Tibial artery (tissue), 4 donors: ENCODE results near the gene ZNF644.

Experiments
- DNase-seq, 2 donors: peaks; one replicate each; pipeline ENCODE4 v3.0.0-alpha.2; 2019
- H3K27ac ChIP-seq, 2 donors: fragments of 200-600 bp; sonication (generic) in 1 of 2; 1 replicate in 1 of 2; 2 replicates in 1 of 2; pipeline ENCODE4 v1.5.1; 2018 to 2019; ENCODE audit warnings: mild to moderate bottlenecking in 1 of 2
- H3K27me3 ChIP-seq, 2 donors: fragments of 200-600 bp; sonication (generic) in 1 of 2; one replicate each; pipeline versions ENCODE4 v1.5.1 to v1.6.0; 2016 to 2019
- H3K36me3 ChIP-seq, 3 donors: fragments of 200-600 bp; sonication (generic) in 2 of 3; one replicate each; pipeline ENCODE4 v1.5.1; 2016 to 2019; ENCODE audit warnings: mild to moderate bottlenecking in 2 of 3
- H3K4me1 ChIP-seq, 4 donors: fragments of 200-600 bp; sonication (generic) in 2 of 4; 1 replicate in 3 of 4; 2 replicates in 1 of 4; pipeline ENCODE4 v1.5.1; 2016 to 2019
- H3K4me3 ChIP-seq, 2 donors: fragments of 200-600 bp; sonication (generic) in 1 of 2; 1 replicate in 1 of 2; 2 replicates in 1 of 2; pipeline ENCODE4 v1.5.1; 2018 to 2019; ENCODE audit warnings: mild to moderate bottlenecking in 2 of 2
- H3K9me3 ChIP-seq, 3 donors: fragments of 200-600 bp; sonication (generic) in 1 of 3; one replicate each; pipeline ENCODE4 v1.5.1; 2016 to 2019
- intact Hi-C: fragments of 100-400 bp; cut with DNase I; formaldehyde crosslinking; loops from one replicate; pipeline ENCODE4 v1.15.0; 2023; ENCODE audit warnings: low total_unique reads
- TF ChIP-seq, protein P1 (sequence below), 2 experiments: fragments of 200-600 bp in 1 of 2; fragments of 450-650 bp in 1 of 2; IDR thresholded peaks; one replicate each; pipeline ENCODE4 v1.5.1; 2017 to 2019; ENCODE audit warnings: antibody characterized with exemption in 2 of 2, mild to moderate bottlenecking in 1 of 2, moderate library complexity in 1 of 2

Gene ZNF644

GRCh38 chr1:90882221-90882620, 139.6 kb downstream of the ZNF644 start:
- intact Hi-C loops = no loop called here
- no peaks in the 10 kb centered on the region for H3K27me3 ChIP-seq
- H3K4me3 ChIP-seq = no peak overlapping the region
- DNase-seq = no peak
- peaks cover 9 to 32% (median 17%) of the 10 kb centered on the region in 3 donors for H3K9me3 ChIP-seq
- TF ChIP-seq, protein P1, sequence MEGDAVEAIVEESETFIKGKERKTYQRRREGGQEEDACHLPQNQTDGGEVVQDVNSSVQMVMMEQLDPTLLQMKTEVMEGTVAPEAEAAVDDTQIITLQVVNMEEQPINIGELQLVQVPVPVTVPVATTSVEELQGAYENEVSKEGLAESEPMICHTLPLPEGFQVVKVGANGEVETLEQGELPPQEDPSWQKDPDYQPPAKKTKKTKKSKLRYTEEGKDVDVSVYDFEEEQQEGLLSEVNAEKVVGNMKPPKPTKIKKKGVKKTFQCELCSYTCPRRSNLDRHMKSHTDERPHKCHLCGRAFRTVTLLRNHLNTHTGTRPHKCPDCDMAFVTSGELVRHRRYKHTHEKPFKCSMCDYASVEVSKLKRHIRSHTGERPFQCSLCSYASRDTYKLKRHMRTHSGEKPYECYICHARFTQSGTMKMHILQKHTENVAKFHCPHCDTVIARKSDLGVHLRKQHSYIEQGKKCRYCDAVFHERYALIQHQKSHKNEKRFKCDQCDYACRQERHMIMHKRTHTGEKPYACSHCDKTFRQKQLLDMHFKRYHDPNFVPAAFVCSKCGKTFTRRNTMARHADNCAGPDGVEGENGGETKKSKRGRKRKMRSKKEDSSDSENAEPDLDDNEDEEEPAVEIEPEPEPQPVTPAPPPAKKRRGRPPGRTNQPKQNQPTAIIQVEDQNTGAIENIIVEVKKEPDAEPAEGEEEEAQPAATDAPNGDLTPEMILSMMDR (IDR thresholded peaks at IDR 0.05) = no peak
- H3K36me3 ChIP-seq = peaks cover 0 to 4% (median 0%) of the 10 kb centered on the region in 3 donors
- no peak overlapping the region for H3K27ac ChIP-seq
- H3K4me1 ChIP-seq = no peaks in the 10 kb centered on the region

- Histone ChIP-seq H3K27me3 (no peaks in the 10 kb centered on the region), H3K4me1 (no peaks in the 10 kb centered on the region), H3K36me3 (peaks cover 0 to 4% (median 0%) of the 10 kb centered on the region in 3 donors), H3K4me3 (no peak overlapping the region), H3K27ac (no peak overlapping the region), H3K9me3 (peaks cover 9 to 32% (median 17%) of the 10 kb centered on the region in 3 donors)
- intact Hi-C loops = no loop called here
- no peak for DNase-seq
- TF ChIP-seq, protein P1 (IDR thresholded peaks at IDR 0.05) = no peak
Measured at GRCh38 chr1:90881034-90881433, 140.8 kb downstream of the ZNF644 start.

GRCh38 chr1:90879281-90879680, 142.6 kb downstream of the ZNF644 start:
- Histone ChIP-seq H3K27ac (no peak overlapping the region), H3K9me3 (peaks cover 9 to 32% (median 17%) of the 10 kb centered on the region in 3 donors), H3K4me1 (no peaks in the 10 kb centered on the region), H3K4me3 (no peak overlapping the region), H3K27me3 (no peaks in the 10 kb centered on the region), H3K36me3 (peaks cover 0 to 4% (median 0%) of the 10 kb centered on the region in 3 donors)
- DNase-seq = no peak
- TF ChIP-seq, protein P1 (IDR thresholded peaks at IDR 0.05) = no peak
- intact Hi-C loops = no loop called here

GRCh38 chr1:90876101-90876500, 145.7 kb downstream of the ZNF644 start:
- peaks cover 0 to 4% (median 0%) of the 10 kb centered on the region in 3 donors for H3K36me3 ChIP-seq
- H3K4me3 ChIP-seq = no peak overlapping the region
- H3K27ac ChIP-seq = no peak overlapping the region
- intact Hi-C loops = no loop called here
- H3K4me1 ChIP-seq = no peaks in the 10 kb centered on the region
- TF ChIP-seq, protein P1 (IDR thresholded peaks at IDR 0.05) = no peak
- no peaks in the 10 kb centered on the region for H3K27me3 ChIP-seq
- no peak for DNase-seq
- H3K9me3 ChIP-seq = peaks cover 3 to 26% (median 14%) of the 10 kb centered on the region in 3 donors
